Right cardiac atrium (tissue), 5 donors: ENCODE data around the gene UBE2H. TPM values are rescaled to one million over a fixed set of nuclear protein-coding genes. Genes with fewer than 3 reads are reported as not detected.
A peak's percentile ranks its signal among the peaks of the same experiment; 100 is the strongest.
"Not testable (repeated sequence)": the region's sequence is repeated elsewhere in the genome, so short reads cannot be mapped to it uniquely, and the experiment has no call there.

ENCODE experiments used
- ATAC-seq, 2 donors: fragments of 200-7000 bp; cut with Tn5 transposase; one replicate each; pipeline versions ENCODE4 v1.8.0 to v1.9.1; 2020; ENCODE audit warnings: moderate library complexity in 2 of 2, mild to moderate bottlenecking in 1 of 2
- DNase-seq, 3 donors: peaks; one replicate each; pipeline ENCODE4 v3.0.0-alpha.2; 2020
- H3K27ac ChIP-seq: one replicate; pipeline ENCODE4 v1.5.1; 2013; ENCODE audit warnings: mild to moderate bottlenecking, low read length, control low read depth, moderate library complexity
- H3K27me3 ChIP-seq: one replicate; pipeline ENCODE4 v1.6.1; 2013; ENCODE audit not compliant: control insufficient read depth, insufficient read depth
- H3K4me1 ChIP-seq: one replicate; pipeline ENCODE4 v1.6.1; 2013; ENCODE audit warnings: low read length; ENCODE audit not compliant: control insufficient read depth, insufficient read depth
- H3K4me3 ChIP-seq: one replicate; pipeline ENCODE4 v1.5.1; 2013; ENCODE audit warnings: low read length, control low read depth
- H3K9me3 ChIP-seq: one replicate; pipeline ENCODE4 v1.6.1; 2013; ENCODE audit warnings: low read length; ENCODE audit not compliant: control insufficient read depth
- WGBS: extraction: QIAGEN DNeasy Blood & Tissue Kit; methylation state at CpG from one replicate; pipeline ENCODE4 v1.1.7; 2013; 5-methylcytosine and 5-hydroxymethylcytosine counted together
- intact Hi-C, 4 donors: fragments of 100-400 bp; cut with DNase I; formaldehyde crosslinking; loops; one replicate each; pipeline versions ENCODE4 v1.11.0 to v1.14.0; 2022 to 2023
- polyA plus RNA-seq: library from polyadenylated mRNA; stranded (reverse); fragments of 200-250 nt; gene quantifications from one replicate; pipeline ENCODE4 v1.2.3, GENCODE V29; 2013
- total RNA-seq, 4 donors: library from RNA; stranded (reverse); fragmentation: NEBNext Ultra II Directional; extraction: Animal tissue kit (Norgen Biotek cat#: 25700); gene quantifications; one replicate each; pipeline ENCODE4 v1.2.1, GENCODE V29; 2021
- donor health status: healthy with polysubstance abuse.
- donor health status: DM: no; HTN: yes; CAD: no.
- donor health status: DM: no; HTN: no; CAD: no.
- donor health status: DM: no; HTN: yes; CAD: no; lungs with severe emphysema.
- donor health status: DM: yes; HTN: yes; CAD: no.

UBE2H gene
- total and polyA plus RNA-seq, 5 donors = 38.2 to 79.0 (median 65.9) TPM

- no peak overlapping the region for H3K4me3 ChIP-seq
- no peaks in the 10 kb centered on the region for H3K27me3 ChIP-seq
- H3K4me1 ChIP-seq = peaks cover 2% of the 10 kb centered on the region
- no peak for ATAC-seq
- WGBS = 98% methylated on average over 5 of the region's 5 CpGs
- no peak overlapping the region for H3K27ac ChIP-seq
- no peaks in the 10 kb centered on the region for H3K9me3 ChIP-seq
- intact Hi-C loops = no loop called here
- DNase-seq = no peak
Observed at GRCh38 chr7:129872054-129872453, 80.7 kb downstream of the UBE2H start.

GRCh38 chr7:129870668-129871067, 82.1 kb downstream of the UBE2H start:
- Histone ChIP-seq H3K27ac (no peak overlapping the region), H3K9me3 (no peaks in the 10 kb centered on the region), H3K27me3 (no peaks in the 10 kb centered on the region), H3K4me3 (no peak overlapping the region), H3K4me1 (peaks cover 4% of the 10 kb centered on the region)
- ATAC-seq = no peak
- WGBS = 92% methylated on average over 4 of the region's 4 CpGs
- no peak for DNase-seq
- intact Hi-C loops = no loop called here

- intact Hi-C loops = no loop called here
- Histone ChIP-seq H3K27ac (no peak overlapping the region), H3K4me1 (peaks cover 23% of the 10 kb centered on the region), H3K4me3 (no peak overlapping the region), H3K27me3 (no peaks in the 10 kb centered on the region), H3K9me3 (no peaks in the 10 kb centered on the region)
- DNase-seq = no peak
- no peak for ATAC-seq
- WGBS = 67% methylated on average over 3 of the region's 3 CpGs
Observed at GRCh38 chr7:129866251-129866650, 86.5 kb downstream of the UBE2H start.

GRCh38 chr7:129865925-129866201, 86.9 kb downstream of the UBE2H start:
- ATAC-seq (no peak), DNase-seq (no peak)
- Histone ChIP-seq H3K27me3 (no peaks in the 10 kb centered on the region), H3K9me3 (no peaks in the 10 kb centered on the region), H3K27ac (peak overlapping the region; percentile 26), H3K4me1 (peaks cover 23% of the 10 kb centered on the region), H3K4me3 (no peak overlapping the region)
- 80% methylated on average over 1 of the region's 1 CpG for WGBS
- intact Hi-C loops = no loop called here

GRCh38 chr7:129865093-129865924, 87.5 kb downstream of the UBE2H start:
- intact Hi-C loops = no loop called here
- peak overlapping the region; percentile 17 for H3K27ac ChIP-seq
- DNase-seq = no peak
- H3K4me1 ChIP-seq = peaks cover 23% of the 10 kb centered on the region
- ATAC-seq = no peak
- no peak overlapping the region for H3K4me3 ChIP-seq
- WGBS = 82% methylated on average over 4 of the region's 4 CpGs
- no peaks in the 10 kb centered on the region for H3K9me3 ChIP-seq
- no peaks in the 10 kb centered on the region for H3K27me3 ChIP-seq

GRCh38 chr7:129864676-129865075, 88.1 kb downstream of the UBE2H start:
- intact Hi-C loops = not testable (repeated sequence)
- H3K27ac ChIP-seq = peak overlapping the region; percentile 26

GRCh38 chr7:129864042-129864441, 88.7 kb downstream of the UBE2H start:
- DNase-seq (peak in 1 of 3 donors; percentile 51), ATAC-seq (peak; percentile 81 to 90)
- Histone ChIP-seq H3K9me3 (no peaks in the 10 kb centered on the region), H3K27ac (peak overlapping the region; percentile 79), H3K4me3 (no peak overlapping the region), H3K4me1 (peaks cover 23% of the 10 kb centered on the region), H3K27me3 (no peaks in the 10 kb centered on the region)
- WGBS = 20% methylated on average over 3 of the region's 3 CpGs
- intact Hi-C loops = no loop called here

More at GRCh38 chr7:129864676-129865075, 88.1 kb downstream of the UBE2H start:
- H3K27me3 ChIP-seq, H3K9me3 ChIP-seq, DNase-seq, ATAC-seq, H3K4me3 ChIP-seq: not testable (repeated sequence)
- WGBS = 95% methylated on average over 8 of the region's 8 CpGs
- H3K4me1 ChIP-seq = peaks cover 23% of the 10 kb centered on the region

GRCh38 chr7:129862682-129863081, 90.1 kb downstream of the UBE2H start:
- ATAC-seq (peak; percentile 56 to 64), DNase-seq (no peak)
- H3K4me1 ChIP-seq = peaks cover 23% of the 10 kb centered on the region
- H3K9me3 ChIP-seq = no peaks in the 10 kb centered on the region
- no peaks in the 10 kb centered on the region for H3K27me3 ChIP-seq
- peak overlapping the region; percentile 95 for H3K27ac ChIP-seq
- intact Hi-C loops = no loop called here
- WGBS = 54% methylated on average over 3 of the region's 3 CpGs
- no peak overlapping the region for H3K4me3 ChIP-seq

GRCh38 chr7:129860784-129861183, 92.0 kb downstream of the UBE2H start:
- H3K27me3 ChIP-seq, intact Hi-C loops, DNase-seq, H3K9me3 ChIP-seq, H3K27ac ChIP-seq, ATAC-seq, H3K4me3 ChIP-seq: not testable (repeated sequence)
- 74% methylated on average over 6 of the region's 6 CpGs for WGBS
- peaks cover 22% of the 10 kb centered on the region for H3K4me1 ChIP-seq

GRCh38 chr7:129859183-129859582, 93.6 kb downstream of the UBE2H start:
- no peak overlapping the region for H3K4me3 ChIP-seq
- no peak overlapping the region for H3K27ac ChIP-seq
- WGBS = 30% methylated on average over 2 of the region's 2 CpGs
- intact Hi-C loops = no loop called here
- H3K9me3 ChIP-seq = no peaks in the 10 kb centered on the region
- peak; percentile 22 to 48 for ATAC-seq
- H3K27me3 ChIP-seq = no peaks in the 10 kb centered on the region
- DNase-seq = no peak
- peaks cover 20% of the 10 kb centered on the region for H3K4me1 ChIP-seq

GRCh38 chr7:129858490-129858889, 94.3 kb downstream of the UBE2H start:
- intact Hi-C loops = no loop called here
- Histone ChIP-seq H3K27me3 (no peaks in the 10 kb centered on the region), H3K4me1 (peaks cover 14% of the 10 kb centered on the region), H3K9me3 (no peaks in the 10 kb centered on the region), H3K4me3 (no peak overlapping the region), H3K27ac (no peak overlapping the region)
- ATAC-seq (no peak), DNase-seq (no peak)
- WGBS = 29% methylated on average over 2 of the region's 2 CpGs
